ENCODE results near the gene MAP3K15. TPM values are rescaled to one million over a fixed set of nuclear protein-coding genes. Genes with fewer than 3 reads are reported as not detected.

Gene MAP3K15
- total and polyA plus RNA-seq, 10 of the 15 experiments (the other 5 are each of a cell fraction or from before 2014, with no cell fraction given) = 0.03 to 0.16 TPM; not detected in 8

DNA sequence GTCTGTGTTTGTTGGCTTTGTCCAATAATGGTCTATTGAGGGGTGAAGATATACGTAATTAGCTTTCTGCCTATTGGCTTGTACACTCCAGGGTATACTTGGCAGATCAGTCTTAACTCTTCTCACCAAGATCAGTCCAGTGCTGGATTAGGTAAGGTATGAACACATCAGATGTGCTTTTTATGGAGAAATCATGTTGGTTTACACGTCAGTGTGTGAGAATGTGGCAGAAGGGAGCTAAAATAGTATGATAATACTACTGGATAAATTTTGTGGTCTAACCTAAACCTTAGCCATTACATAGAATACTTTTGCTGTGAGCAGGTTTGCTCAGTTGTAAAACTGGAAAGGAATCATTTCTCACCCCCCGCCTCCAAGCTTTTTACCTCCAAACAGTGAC, 167.4 kb downstream of the MAP3K15 start:
- Histone ChIP-seq H3K4me3 (no peak overlapping the region), H3K79me2 (ENCODE audit: control insufficient read depth, insufficient read depth, low read length) (peaks cover 25% of the 10 kb centered on the region), H3K4me2 (ENCODE audit: control insufficient read depth, insufficient read depth) (no peak overlapping the region), H2AFZ (ENCODE audit: control insufficient read depth, low read depth, low read length) (no peak overlapping the region), H3K36me3 (ENCODE audit: control insufficient read depth in 2 of 2, insufficient read depth in 2 of 2, low read length in 1 of 2) (peaks cover 0 to 1% of the 10 kb centered on the region in 2 experiments; a peak in 3 of 4 replicates), H3K27ac (ENCODE audit: control insufficient read depth, insufficient read depth) (no peak overlapping the region), H3K27me3 (replicated peaks in 1 of 2; ENCODE audit: control insufficient read depth in 2 of 2, insufficient read depth in 2 of 2, low read length in 1 of 2) (no peaks in the 10 kb centered on the region), H3K4me1 (ENCODE audit: control insufficient read depth, insufficient read depth, low read length) (peaks cover 10% of the 10 kb centered on the region), H3K9me3 (replicated peaks; ENCODE audit: control insufficient read depth, insufficient read depth, low read length) (no peaks in the 10 kb centered on the region), H3K9ac (ENCODE audit: control insufficient read depth, insufficient read depth, low read length) (no peak overlapping the region), H4K20me1 (ENCODE audit: control insufficient read depth, insufficient read depth) (no peaks in the 10 kb centered on the region)
- no peak for DNase-seq (ENCODE audit: low read depth, low spot score)
- no peak for ATAC-seq
- POLR2A ChIA-PET = no interaction called here
- in situ Hi-C loops (cut with MboI) (loop anchor here (10.0 kb wide), 1 partner anchor 673 kb away; the partner anchor contains the start of gene RS1), intact Hi-C loops (cut with micrococcal nuclease; ENCODE audit: unreplicated experiment) (loop anchor here (10.0 kb wide), 1 partner anchor 537 kb away; the partner anchor contains the start of gene SH3KBP1)
- no peak for FAIRE-seq
- RAD21 ChIA-PET (ENCODE audit: unreplicated experiment) = no interaction called here
- TF ChIP-seq SUZ12 (IDR thresholded peaks at IDR 0.05; ENCODE audit: unreplicated experiment) = no peak
- CTCF ChIA-PET = interaction anchor here (0.8 kb wide), 1 partner anchor 23 kb away, joined by 3 read pairs; no protein-coding TSS in a partner anchor
- 66% methylated on average over 3 of the region's 3 CpGs for WGBS (ENCODE audit: insufficient coverage, insufficient replicate concordance, low lambda C conversion rate, missing lambda C conversion rate)
- SMC1A ChIA-PET (ENCODE audit: uncharacterized antibody, unreplicated experiment) = no interaction called here
- no TSS peak for BruUV-seq (replicated peaks)

DNA sequence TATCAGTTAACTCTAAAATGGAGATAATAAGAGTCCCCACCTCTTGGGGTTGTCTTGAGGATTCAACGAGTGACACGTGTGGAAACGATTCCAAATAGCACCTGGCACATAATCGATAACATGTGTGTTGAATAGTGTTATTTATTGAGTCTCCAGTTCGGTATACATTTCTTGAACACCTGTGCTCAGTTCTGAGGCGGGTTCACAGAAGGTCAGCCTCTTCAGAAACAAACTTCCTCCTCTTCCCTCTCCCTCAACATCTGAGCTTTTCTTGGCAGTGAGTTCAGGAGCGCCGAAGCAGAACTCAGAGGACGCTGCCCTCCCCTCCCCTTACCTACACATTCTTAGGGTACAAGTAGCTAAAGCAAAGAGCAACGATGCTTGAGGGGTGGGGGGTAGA, 170.6 kb downstream of the MAP3K15 start:
- peak overlapping the region; percentile 58 for H3K9ac ChIP-seq (ENCODE audit: control insufficient read depth, insufficient read depth, low read length)
- H2AFZ ChIP-seq (ENCODE audit: control insufficient read depth, low read depth, low read length) = no peak overlapping the region
- in situ Hi-C loops (cut with MboI) = loop anchor here (10.0 kb wide), 1 partner anchor 670 kb away; the partner anchor contains the start of gene RS1
- H3K4me1 ChIP-seq (ENCODE audit: control insufficient read depth, insufficient read depth, low read length) = no peaks in the 10 kb centered on the region
- FAIRE-seq = no peak
- H3K9me3 ChIP-seq (replicated peaks; ENCODE audit: control insufficient read depth, insufficient read depth, low read length) = no peaks in the 10 kb centered on the region
- H3K79me2 ChIP-seq (ENCODE audit: control insufficient read depth, insufficient read depth, low read length) = peaks cover 25% of the 10 kb centered on the region
- H3K4me2 ChIP-seq (ENCODE audit: control insufficient read depth, insufficient read depth) = peak overlapping the region; percentile 49
- H4K20me1 ChIP-seq (ENCODE audit: control insufficient read depth, insufficient read depth) = no peaks in the 10 kb centered on the region
- ChIA-PET POLR2A (interaction anchor here (0.6 to 0.7 kb wide), 2 partner anchors 12 to 268 kb away, joined by 3 to 4 read pairs; no protein-coding TSS in a partner anchor), SMC1A (ENCODE audit: uncharacterized antibody, unreplicated experiment) (no interaction called here), RAD21 (ENCODE audit: unreplicated experiment) (interaction anchor here (0.6 kb wide), 1 partner anchor 361 kb away, joined by 3 read pairs; the partner anchor contains the start of gene PHKA2), CTCF (no interaction called here)
- intact Hi-C loops (cut with micrococcal nuclease; ENCODE audit: unreplicated experiment) = loop anchor here (10.0 kb wide), 1 partner anchor 540 kb away; the partner anchor contains the start of gene SH3KBP1
- no peak overlapping the region for H3K27ac ChIP-seq (ENCODE audit: control insufficient read depth, insufficient read depth)
- no peak for DNase-seq (ENCODE audit: low read depth, low spot score)
- no peaks in the 10 kb centered on the region for H3K36me3 ChIP-seq (ENCODE audit: control insufficient read depth in 2 of 2, insufficient read depth in 2 of 2, low read length in 1 of 2)
- H3K4me3 ChIP-seq = peak overlapping the region; percentile 73; the same call in 1 of the 2 replicates
- 20% methylated on average over 10 of the region's 10 CpGs for WGBS (ENCODE audit: insufficient coverage, insufficient replicate concordance, low lambda C conversion rate, missing lambda C conversion rate)
- ATAC-seq = no peak
- BruUV-seq (replicated peaks) = TSS peak; percentile 62
- no peaks in the 10 kb centered on the region for H3K27me3 ChIP-seq (replicated peaks in 1 of 2; ENCODE audit: control insufficient read depth in 2 of 2, insufficient read depth in 2 of 2, low read length in 1 of 2)
- TF ChIP-seq NFXL1 (IDR thresholded peaks at IDR 0.05; ENCODE audit: borderline replicate concordance) (no peak), PAX8 (IDR thresholded peaks at IDR 0.05) (no peak), CEBPB (IDR thresholded peaks at IDR 0.05; ENCODE audit: borderline replicate concordance in 1 of 2, low read depth in 2 of 2, low read length in 2 of 2) (no peak), GABPA (IDR thresholded peaks at IDR 0.05; ENCODE audit: low read depth) (no peak), ZNF622 (IDR thresholded peaks at IDR 0.05) (no peak), RUNX3 (IDR thresholded peaks at IDR 0.05; ENCODE audit: low read length) (no peak)
- TF ChIP-seq, protein P1, sequence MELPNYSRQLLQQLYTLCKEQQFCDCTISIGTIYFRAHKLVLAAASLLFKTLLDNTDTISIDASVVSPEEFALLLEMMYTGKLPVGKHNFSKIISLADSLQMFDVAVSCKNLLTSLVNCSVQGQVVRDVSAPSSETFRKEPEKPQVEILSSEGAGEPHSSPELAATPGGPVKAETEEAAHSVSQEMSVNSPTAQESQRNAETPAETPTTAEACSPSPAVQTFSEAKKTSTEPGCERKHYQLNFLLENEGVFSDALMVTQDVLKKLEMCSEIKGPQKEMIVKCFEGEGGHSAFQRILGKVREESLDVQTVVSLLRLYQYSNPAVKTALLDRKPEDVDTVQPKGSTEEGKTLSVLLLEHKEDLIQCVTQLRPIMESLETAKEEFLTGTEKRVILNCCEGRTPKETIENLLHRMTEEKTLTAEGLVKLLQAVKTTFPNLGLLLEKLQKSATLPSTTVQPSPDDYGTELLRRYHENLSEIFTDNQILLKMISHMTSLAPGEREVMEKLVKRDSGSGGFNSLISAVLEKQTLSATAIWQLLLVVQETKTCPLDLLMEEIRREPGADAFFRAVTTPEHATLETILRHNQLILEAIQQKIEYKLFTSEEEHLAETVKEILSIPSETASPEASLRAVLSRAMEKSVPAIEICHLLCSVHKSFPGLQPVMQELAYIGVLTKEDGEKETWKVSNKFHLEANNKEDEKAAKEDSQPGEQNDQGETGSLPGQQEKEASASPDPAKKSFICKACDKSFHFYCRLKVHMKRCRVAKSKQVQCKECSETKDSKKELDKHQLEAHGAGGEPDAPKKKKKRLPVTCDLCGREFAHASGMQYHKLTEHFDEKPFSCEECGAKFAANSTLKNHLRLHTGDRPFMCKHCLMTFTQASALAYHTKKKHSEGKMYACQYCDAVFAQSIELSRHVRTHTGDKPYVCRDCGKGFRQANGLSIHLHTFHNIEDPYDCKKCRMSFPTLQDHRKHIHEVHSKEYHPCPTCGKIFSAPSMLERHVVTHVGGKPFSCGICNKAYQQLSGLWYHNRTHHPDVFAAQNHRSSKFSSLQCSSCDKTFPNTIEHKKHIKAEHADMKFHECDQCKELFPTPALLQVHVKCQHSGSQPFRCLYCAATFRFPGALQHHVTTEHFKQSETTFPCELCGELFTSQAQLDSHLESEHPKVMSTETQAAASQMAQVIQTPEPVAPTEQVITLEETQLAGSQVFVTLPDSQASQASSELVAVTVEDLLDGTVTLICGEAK (IDR thresholded peaks at IDR 0.05; ENCODE audit: borderline replicate concordance) = no peak
- TF ChIP-seq, protein P2, sequence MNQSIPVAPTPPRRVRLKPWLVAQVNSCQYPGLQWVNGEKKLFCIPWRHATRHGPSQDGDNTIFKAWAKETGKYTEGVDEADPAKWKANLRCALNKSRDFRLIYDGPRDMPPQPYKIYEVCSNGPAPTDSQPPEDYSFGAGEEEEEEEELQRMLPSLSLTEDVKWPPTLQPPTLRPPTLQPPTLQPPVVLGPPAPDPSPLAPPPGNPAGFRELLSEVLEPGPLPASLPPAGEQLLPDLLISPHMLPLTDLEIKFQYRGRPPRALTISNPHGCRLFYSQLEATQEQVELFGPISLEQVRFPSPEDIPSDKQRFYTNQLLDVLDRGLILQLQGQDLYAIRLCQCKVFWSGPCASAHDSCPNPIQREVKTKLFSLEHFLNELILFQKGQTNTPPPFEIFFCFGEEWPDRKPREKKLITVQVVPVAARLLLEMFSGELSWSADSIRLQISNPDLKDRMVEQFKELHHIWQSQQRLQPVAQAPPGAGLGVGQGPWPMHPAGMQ (IDR thresholded peaks at IDR 0.05; ENCODE audit: borderline replicate concordance) = no peak
- TF ChIP-seq, protein P3, sequence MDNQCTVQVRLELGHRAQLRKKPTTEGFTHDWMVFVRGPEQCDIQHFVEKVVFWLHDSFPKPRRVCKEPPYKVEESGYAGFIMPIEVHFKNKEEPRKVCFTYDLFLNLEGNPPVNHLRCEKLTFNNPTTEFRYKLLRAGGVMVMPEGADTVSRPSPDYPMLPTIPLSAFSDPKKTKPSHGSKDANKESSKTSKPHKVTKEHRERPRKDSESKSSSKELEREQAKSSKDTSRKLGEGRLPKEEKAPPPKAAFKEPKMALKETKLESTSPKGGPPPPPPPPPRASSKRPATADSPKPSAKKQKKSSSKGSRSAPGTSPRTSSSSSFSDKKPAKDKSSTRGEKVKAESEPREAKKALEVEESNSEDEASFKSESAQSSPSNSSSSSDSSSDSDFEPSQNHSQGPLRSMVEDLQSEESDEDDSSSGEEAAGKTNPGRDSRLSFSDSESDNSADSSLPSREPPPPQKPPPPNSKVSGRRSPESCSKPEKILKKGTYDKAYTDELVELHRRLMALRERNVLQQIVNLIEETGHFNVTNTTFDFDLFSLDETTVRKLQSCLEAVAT (IDR thresholded peaks at IDR 0.05) = no peak
